Colonic mucosa (tissue), 4 donors: ENCODE data around the gene HES4. TPM values are rescaled to one million over a fixed set of nuclear protein-coding genes. Genes with fewer than 3 reads are reported as not detected.

Experiments
- DNase-seq: peaks from one replicate; pipeline ENCODE4 v3.0.0-alpha.2; 2020
- H3K27ac ChIP-seq: fragments of 200-600 bp; one replicate; pipeline ENCODE4 v1.8.0; 2021
- H3K27me3 ChIP-seq: fragments of 200-600 bp; one replicate; pipeline ENCODE4 v1.8.0; 2021
- H3K36me3 ChIP-seq: fragments of 200-600 bp; one replicate; pipeline ENCODE4 v1.8.0; 2021
- H3K4me1 ChIP-seq: fragments of 200-600 bp; one replicate; pipeline ENCODE4 v1.8.0; 2021; ENCODE audit warnings: mild to moderate bottlenecking
- H3K4me3 ChIP-seq: fragments of 200-600 bp; one replicate; pipeline ENCODE4 v1.8.0; 2021
- H3K9ac ChIP-seq, 2 donors: one replicate each; pipeline ENCODE4 v1.7.0; 2013; ENCODE audit warnings: control low read depth in 2 of 2, low read depth in 2 of 2, low read length in 2 of 2
- H3K9me3 ChIP-seq: fragments of 200-600 bp; one replicate; pipeline ENCODE4 v1.8.0; 2021
- CTCF ChIP-seq: fragments of 200-600 bp; IDR thresholded peaks from one replicate; pipeline ENCODE4 v1.8.0; 2022; ENCODE audit warnings: antibody characterized with exemption, mild to moderate bottlenecking
- intact Hi-C: fragments of 100-400 bp; cut with DNase I; formaldehyde crosslinking; loops from one replicate; pipeline ENCODE4 v1.14.1; 2022
- total RNA-seq, 2 donors: library from RNA; stranded (reverse); fragmentation: NEBNext Ultra II Directional in 1 of 2; extraction: Animal tissue kit (Norgen Biotek cat#: 25700) in 1 of 2; gene quantifications; one replicate each; pipeline ENCODE4 v1.2.1, GENCODE V29; 2021
- donor health status: healthy.
- donor health status: DM: no; HTN: no; CAD: no.
- donor health status: DM: no; HTN: no; CAD: no.

The HES4 gene
- total RNA-seq, 2 donors from 2014 or later = 30.5 to 47.3 TPM

DNA sequence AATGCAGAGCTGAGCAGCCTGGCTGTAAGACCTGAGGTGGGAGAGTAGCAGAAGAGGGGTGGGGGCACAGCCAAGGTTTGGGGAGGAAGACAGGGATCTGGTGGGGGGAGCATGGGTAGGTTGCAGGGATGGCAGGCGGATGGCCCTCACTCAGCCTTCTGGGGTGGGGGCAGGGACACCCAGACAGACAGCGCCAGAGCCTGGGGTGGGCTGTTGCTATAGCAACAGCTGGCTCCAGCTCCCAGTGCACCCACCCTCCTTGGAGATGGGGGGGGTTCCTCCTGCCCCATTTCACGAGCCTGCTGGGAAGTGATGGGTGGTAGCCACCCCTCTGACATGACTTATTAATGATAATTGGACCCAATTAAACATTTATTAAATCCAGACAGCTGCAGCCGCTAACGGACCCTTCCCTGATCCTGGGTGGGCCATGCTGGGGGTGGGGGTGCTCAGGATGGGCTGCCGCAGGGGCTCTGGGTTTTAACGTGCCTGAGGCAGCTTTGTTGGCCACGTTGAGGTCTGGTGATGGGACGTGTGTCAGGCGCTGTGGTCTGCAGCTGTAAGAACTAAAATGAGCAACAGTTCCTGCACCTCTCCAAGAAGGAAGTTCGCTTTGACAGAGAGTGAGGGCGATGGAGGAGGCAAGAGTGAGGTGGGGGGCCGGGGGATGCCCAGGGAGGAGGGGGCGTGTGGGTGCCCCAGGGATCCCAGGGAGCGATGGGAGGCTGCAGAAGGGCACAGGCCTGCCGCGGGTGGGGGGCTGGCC lies 39.4 kb upstream of the HES4 start:
- Histone ChIP-seq H3K4me1 (peaks cover 9% of the 10 kb centered on the region), H3K4me3 (no peak overlapping the region), H3K27ac (no peak overlapping the region), H3K27me3 (peaks cover 4% of the 10 kb centered on the region), H3K36me3 (no peaks in the 10 kb centered on the region), H3K9ac (peak overlapping the region in 1 of 2 donors; percentile 43), H3K9me3 (no peaks in the 10 kb centered on the region)
- TF ChIP-seq CTCF = no peak
- intact Hi-C loops = no loop called here
- no peak for DNase-seq

- TF ChIP-seq CTCF = no peak
- H3K4me1 ChIP-seq = peaks cover 9% of the 10 kb centered on the region
- no peak overlapping the region for H3K4me3 ChIP-seq
- no peaks in the 10 kb centered on the region for H3K36me3 ChIP-seq
- no peaks in the 10 kb centered on the region for H3K9me3 ChIP-seq
- intact Hi-C loops = no loop called here
- DNase-seq = no peak
- H3K27me3 ChIP-seq = peaks cover 10% of the 10 kb centered on the region
- no peak overlapping the region for H3K9ac ChIP-seq
- H3K27ac ChIP-seq = no peak overlapping the region
These were observed 38.8 kb upstream of the HES4 start for GRCh38 chr1:1038694-1039093.

DNA sequence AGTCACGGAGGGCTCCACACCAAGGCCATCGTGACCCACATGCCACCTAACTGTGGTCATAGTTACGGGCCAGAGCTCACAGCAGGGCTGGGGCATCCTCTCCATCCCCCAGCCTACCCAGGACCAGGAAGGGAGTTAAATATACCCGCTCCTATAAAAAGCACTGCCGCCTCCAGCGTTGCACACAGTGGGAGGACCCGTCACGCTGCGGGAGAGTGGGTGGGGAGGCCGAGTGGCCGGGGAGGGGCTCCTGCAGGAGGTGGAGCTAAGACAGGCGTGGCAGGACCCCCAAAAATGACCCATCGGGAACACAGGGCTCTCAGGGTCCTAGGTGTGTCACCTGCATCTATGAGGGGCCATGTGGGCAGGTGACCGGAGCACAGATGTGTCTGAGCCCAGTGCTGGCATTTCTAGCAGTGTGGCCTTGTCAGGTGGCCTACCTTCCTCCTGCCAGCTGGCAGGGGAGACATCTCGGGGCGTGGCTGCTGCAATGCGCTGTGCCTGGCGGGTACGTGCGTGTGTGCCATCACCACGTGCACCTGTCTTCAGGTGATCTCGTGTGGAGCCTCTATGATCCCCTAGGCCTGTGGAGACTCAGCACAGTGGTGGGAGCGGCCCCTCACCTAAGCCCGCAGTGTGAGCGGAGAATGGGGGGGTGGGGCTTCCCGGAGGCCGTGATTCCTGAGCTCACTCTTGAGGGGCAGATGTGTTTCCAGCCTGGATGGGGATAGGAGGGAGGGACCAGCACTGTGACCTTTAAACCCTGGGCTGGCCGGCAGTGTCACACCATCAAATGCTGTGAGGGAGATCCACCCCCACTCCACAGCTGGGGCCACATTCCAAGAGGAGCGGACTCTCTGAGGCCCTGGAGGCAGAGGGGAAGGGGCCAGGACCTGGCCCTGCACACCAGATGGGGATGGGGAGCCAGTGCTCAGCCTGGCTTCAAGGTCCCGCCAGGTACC lies 37.8 kb upstream of the HES4 start:
- Histone ChIP-seq H3K27ac (no peak overlapping the region), H3K36me3 (no peaks in the 10 kb centered on the region), H3K4me3 (no peak overlapping the region), H3K4me1 (peaks cover 11% of the 10 kb centered on the region), H3K9ac (no peak overlapping the region), H3K9me3 (no peaks in the 10 kb centered on the region), H3K27me3 (peaks cover 10% of the 10 kb centered on the region)
- DNase-seq = no peak
- TF ChIP-seq CTCF = no peak
- intact Hi-C loops = no loop called here

DNA sequence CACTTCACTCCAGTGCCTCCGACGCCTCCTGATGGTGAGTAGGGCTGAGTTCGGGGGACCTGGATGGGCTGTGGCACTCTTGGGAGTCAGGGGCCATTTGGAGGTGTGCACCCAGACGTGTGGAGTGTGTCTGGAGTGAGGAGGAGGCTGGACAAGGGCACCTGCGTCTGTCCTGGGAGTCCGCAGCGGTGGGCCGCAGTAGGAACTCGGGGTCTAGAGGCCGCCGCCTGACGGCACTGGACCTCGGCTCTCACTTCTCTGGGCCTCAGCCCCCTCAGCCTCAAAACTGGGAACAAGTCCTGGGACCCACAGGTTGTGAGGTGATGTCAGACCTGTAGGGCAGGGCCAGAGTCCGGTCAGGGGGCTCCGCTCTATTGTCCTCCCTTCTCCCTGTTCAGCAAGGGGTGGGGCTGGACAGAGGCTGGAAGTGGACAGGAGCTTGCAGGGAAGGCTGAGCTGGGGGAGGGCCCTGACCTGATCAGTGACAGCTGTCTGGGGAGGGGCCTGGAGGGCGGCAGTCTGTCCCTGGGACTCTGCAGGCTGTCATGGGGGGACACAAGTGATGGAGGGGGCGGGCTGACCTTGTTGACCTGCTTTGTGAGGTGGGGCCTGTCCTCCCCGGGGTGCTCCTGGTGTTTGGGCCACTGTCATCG lies 35.5 kb upstream of the HES4 start:
- no peak for TF ChIP-seq CTCF
- H3K9me3 ChIP-seq = no peaks in the 10 kb centered on the region
- no peak overlapping the region for H3K9ac ChIP-seq
- H3K27ac ChIP-seq = no peak overlapping the region
- H3K4me1 ChIP-seq = peaks cover 14% of the 10 kb centered on the region
- DNase-seq = no peak
- no peaks in the 10 kb centered on the region for H3K36me3 ChIP-seq
- no peak overlapping the region for H3K4me3 ChIP-seq
- H3K27me3 ChIP-seq = peaks cover 10% of the 10 kb centered on the region
- intact Hi-C loops = no loop called here

DNA sequence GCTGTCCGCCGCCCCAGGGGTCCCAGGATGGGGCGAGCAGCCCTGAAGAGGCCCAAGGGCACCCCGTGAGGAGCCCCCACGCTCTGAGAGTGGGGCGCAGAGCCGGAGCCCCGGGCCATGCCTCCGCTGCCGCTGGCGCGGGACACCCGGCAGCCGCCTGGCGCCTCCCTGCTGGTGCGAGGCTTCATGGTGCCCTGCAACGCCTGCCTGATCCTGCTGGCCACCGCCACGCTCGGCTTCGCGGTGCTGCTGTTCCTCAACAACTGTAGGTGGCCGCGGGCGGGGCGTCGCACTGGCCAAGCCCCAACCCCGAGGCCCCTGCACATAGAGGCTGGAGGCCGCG lies 34.5 kb upstream of the HES4 start:
- no peak overlapping the region for H3K4me3 ChIP-seq
- DNase-seq = no peak
- no peak overlapping the region for H3K9ac ChIP-seq
- H3K9me3 ChIP-seq = no peaks in the 10 kb centered on the region
- H3K27me3 ChIP-seq = peaks cover 10% of the 10 kb centered on the region
- TF ChIP-seq CTCF = no peak
- H3K4me1 ChIP-seq = peaks cover 7% of the 10 kb centered on the region
- no peaks in the 10 kb centered on the region for H3K36me3 ChIP-seq
- intact Hi-C loops = no loop called here
- no peak overlapping the region for H3K27ac ChIP-seq
